Activated CD4-positive, alpha-beta T cell treated with anti-CD3 and anti-CD28 coated beads, Interleukin-2, amount 50 U/mL, for 48 hours (primary cell): ENCODE data around the gene MACO1.
"Not testable (repeated sequence)": the region's sequence is repeated elsewhere in the genome, so short reads cannot be mapped to it uniquely, and the experiment has no call there.

Experiments
- DNase-seq, 2 experiments: peaks; one replicate each; pipeline ENCODE4 v3.0.0-alpha.2; 2020

Gene MACO1

DNA sequence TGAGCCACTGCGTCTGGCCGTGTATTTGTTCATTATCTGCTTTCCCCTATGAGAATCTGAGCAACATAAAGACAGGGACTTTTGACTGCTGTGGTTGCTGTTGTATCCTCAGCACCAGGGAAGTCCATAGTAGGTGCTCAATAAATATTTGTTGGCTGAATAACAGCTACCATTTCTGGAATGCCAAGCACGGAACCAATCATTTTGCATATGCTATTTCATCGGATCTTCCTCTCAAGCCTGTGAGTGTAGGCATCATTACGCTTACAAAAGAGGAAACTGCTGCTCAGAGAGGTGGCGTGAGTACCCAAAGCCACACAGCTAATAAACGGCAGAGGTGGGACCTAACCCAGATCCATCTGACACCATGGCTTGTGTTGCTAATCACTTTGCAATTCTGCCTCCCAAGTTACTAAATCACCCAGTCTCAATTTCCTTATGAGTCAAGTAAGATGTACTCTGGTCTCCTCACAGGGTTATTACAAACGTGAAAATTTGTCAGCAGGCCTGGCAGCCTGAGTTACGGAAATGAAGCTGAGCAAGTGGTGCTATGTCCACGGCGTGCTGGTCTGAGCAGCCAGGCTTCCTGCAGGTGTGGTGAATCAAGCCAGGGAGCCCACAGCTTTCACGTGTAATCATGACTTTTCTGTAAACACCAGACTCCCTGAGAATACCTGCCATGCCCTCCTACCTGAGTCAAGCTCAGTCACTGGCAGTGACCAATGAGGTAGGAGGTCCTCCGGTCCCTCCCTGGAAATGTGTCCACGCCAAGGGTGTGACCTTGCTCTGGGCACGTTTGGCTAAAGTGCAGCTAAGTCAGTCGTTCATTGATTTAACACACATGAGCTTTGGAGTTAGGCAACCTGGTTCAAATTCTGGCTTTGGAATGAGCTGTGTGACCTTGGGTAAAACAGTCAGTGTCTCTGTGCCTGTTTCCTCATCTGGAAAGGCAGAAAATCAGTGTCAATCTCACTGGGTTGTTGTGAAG, 5.3 kb upstream of the MACO1 start:
- DNase-seq, result no peak

DNA sequence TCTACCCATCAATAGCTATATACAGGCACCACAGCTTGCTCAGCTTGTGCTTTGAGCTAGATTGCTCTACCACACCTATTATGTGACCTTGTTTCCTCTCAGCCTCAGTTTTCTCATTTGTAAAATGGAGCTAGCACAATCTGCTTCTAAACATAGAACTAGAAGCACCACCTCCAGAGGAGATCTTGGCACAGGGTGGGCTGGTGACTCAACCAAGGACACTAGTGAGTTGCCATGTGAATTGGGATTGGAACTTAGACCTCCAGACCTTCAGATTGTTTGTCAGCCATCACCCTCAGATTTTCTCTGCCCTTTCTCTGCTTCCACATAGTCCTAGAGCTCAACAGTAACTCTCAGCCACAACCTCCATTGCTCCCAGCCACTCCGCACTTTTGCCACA, 3.0 kb upstream of the MACO1 start:
- no peak for DNase-seq

GRCh38 chr1:25428475-25429166, 2.1 kb upstream of the MACO1 start:
- no peak for DNase-seq

DNA sequence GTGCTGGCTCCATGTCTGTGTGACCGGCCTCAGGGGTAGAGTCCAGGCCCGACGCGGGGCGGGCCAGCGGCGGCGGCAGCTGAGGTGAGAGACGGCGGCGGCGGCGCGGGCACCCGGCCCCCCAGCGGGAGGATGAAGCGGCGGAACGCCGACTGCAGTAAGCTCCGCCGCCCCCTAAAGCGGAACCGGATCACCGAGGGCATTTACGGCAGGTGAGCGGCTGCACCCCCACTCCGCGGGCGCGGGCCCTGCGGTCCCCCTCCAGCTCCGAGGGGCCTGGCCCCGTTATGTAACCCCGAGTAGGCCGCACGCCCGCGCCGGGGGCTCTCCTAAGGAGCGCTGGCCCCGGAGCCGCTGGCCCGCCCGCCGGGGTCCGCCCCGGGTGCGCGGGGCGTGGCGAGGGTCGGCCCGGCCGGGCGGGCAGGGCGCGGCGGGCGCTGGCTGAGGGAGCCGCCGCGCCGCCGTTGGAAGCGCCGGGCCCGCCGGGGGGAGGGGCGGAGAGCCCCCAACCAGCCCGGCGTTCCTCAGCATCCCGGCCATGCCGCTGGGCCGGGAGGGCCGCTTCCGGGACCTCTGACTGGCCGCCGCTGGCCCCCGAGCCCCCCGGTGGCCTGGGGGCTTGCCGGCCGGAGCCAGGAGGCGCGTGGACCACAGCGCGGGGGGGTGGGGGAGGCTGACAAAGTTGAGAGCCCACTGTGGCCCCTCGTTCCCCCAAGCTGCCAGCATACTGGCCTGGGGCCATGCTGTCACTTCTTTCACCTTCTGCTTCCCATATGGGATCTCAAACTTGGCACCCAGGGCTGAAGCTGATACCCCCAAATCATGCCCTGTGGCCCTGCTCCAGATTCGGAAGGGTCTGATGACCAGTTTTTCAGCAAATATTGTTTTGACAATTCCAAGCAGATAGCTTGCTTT, 527 bp downstream of the MACO1 start:
- peak; percentile 6 to 11 for DNase-seq

DNA sequence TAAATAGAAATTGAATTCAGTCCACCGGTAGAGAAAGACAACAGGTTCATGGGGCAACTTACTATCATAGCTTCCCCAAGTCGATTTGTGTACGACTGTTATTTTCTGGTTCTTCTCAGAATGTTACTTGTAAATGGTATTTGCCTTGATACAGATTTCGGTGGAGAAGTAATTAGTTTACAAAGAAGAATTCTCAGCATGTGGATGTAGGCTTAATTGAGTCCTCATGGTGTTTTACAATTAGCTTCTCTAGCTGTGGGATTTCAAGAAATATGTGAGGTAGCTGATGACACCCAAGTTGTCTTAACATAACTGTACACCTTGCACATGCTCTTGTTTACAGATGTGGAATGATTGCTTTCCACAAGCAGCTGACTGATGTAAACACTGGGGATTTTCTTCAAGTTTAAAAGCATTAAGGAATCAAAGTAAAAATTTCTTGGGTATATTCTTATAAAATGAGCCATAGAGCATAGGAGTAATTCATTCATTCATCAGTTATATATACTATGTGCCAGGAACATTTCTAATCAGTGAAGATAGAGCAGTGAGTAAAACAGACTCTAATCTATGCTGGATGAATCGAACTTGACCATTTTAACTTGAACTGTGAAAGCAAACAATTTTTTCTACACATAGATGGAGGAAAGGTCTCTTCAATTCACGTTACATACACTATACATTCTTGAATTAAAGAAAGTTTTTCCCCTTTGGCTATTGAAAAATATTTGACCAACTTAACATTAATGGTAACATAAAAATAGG, 1.4 kb downstream of the MACO1 start:
- no peak for DNase-seq

- DNase-seq, result no peak
Observed at GRCh38 chr1:25432749-25433388, 2.2 kb downstream of the MACO1 start.

DNA sequence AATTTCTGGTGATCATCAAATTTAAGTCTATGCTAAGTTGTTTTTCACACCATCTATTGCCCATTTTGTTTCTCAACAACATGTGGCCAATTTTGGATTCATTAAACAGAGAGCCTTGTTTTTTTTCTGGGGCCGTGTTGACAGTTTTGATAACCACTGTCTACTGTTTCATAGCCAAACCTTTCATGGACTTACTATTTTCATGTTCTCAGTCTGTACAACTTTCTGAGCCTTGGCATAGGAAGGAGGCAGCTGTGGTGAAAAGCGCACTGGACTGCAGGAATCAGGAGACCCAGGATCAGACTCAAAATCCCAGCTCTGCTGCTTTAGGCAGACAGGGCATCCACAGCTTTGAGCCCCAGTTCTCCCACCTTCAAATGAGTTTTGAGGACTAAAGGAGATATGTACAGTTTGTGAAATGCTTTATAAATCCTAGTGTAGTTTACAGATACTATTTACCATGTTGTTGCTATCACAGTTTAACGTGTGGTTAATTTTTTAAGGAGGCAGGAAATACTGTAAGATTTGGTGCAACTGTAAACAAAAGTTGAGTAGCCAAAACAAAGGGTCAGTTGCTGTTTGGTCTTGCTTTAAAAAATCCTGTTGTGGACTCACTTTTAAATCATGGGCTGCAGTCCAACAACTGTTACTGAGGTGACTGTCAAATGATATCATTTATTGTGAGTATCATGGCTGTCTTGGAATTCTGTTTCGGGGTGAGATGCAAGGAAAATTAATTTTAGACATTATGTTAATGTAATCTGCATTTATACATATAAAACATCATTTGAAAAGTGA, 2.9 kb downstream of the MACO1 start:
- no peak for DNase-seq

DNA sequence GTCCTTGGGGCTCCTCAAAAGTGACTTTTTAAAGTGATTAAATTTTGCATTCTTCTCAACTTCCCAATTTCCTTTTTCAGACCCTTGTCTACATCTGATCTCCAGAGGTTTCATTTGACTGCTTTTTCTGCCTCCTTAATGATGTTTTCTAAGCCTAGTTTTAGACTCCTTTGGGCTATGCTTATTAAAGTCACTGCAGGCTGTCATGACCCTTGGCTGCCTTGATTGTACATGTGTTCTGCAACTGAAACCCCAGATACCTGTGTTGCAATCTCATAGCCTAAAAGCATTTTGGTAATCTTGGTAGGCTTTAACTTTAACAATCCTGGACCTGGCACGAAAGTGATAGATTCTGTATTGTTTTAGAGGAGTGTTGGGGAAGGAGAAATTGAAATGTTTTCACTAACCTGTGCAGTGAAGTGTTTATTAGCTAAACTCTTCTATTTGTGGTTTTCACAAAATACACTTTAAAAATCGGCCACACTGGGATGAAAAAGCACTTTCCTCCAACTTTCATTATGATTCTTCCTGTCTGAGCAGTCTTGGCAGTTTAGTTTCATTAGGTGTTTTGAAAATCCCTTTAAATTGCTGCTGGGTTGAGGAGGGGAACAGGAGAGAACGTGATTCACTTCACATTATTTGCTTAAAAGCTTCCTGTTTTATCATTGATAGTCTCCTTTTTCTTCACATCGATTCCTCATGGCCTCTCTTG, 4.9 kb downstream of the MACO1 start:
- no peak for DNase-seq

GRCh38 chr1:25437672-25438071, 7.0 kb downstream of the MACO1 start:
- DNase-seq, result no peak

GRCh38 chr1:25439287-25439686, 8.6 kb downstream of the MACO1 start:
- no peak for DNase-seq

DNA sequence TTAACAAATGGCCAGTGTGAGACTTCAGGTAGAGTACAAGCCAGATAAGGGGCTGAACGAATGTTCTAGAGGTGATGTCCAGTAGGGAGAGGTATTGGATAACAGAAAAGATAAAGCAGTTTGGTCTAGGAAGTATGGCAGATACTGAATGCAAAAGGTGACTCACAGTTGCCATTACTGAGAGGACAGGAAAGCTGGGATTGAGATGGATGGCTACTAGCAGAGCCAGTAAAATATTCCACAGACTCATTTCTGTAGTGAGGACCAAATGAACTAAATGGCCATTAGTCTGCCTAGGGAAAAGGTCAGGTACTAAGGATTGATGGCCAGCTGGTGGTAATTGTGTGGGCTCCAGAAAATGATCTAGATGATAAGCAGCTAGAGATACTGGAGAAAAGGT, 11.5 kb downstream of the MACO1 start:
- no peak for DNase-seq

- DNase-seq, result no peak
Observed at GRCh38 chr1:25443030-25443699, 12.5 kb downstream of the MACO1 start.

- DNase-seq, result not testable (repeated sequence)
Observed at GRCh38 chr1:25444604-25445003, 13.9 kb downstream of the MACO1 start.

- no peak for DNase-seq
Observed at GRCh38 chr1:25445993-25446538, 15.4 kb downstream of the MACO1 start.

DNA sequence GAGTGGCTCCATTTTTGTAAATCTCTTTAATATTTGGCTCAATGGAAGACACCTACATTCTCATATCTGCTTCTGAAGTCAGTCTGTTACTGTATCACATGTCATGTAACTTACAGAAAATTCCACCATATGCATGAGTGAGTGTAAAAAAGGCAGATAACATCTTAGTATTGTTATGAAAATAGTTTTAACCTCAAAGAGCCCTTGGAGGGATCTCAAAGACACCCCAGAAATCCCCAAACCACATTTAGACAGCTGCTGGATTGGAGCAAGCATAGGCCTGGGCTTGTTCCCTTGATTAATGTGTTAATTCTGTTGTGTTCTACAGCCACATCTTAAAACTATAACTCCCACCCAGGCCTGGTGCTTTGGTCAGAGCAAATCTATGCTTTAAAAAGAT, 16.9 kb downstream of the MACO1 start:
- no peak for DNase-seq

DNA sequence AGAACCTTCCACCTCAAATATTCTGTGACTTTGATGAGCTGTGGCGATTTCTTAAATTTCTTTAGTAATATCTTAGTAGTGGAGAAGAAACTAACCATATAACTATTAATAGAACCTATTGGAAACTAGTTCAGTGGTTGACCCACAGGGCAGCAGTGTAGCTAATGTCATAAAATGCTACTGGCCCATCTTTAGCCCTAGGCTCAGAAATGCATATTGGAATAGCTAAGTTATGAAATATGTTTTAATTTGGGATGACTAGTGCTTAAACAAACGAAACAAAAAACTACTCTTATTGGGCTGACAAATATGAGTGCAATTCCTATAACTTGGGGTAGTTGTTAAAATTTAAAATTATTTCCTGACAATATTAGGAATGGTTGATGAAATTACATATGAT, 20.2 kb downstream of the MACO1 start:
- DNase-seq, result no peak

DNA sequence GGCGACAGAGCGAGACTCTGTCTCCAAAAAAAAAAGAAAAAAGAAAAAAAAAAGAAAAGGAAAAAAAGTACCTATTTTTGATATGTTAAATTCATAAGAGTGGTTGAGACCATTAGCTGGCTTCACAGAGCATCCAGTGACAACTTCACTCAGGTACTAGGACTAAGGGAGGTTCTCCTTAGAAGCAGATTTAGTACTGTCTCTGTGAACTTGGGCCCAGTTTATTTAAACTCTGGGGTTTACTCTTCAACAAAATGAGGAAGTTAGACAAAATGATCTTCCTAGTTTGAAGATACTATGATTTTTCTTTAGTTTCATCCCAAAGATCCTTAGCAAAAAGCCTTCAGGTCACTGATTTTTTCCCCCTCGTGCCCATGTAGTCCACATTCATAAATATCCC, 21.2 kb downstream of the MACO1 start:
- DNase-seq, result no peak

DNA sequence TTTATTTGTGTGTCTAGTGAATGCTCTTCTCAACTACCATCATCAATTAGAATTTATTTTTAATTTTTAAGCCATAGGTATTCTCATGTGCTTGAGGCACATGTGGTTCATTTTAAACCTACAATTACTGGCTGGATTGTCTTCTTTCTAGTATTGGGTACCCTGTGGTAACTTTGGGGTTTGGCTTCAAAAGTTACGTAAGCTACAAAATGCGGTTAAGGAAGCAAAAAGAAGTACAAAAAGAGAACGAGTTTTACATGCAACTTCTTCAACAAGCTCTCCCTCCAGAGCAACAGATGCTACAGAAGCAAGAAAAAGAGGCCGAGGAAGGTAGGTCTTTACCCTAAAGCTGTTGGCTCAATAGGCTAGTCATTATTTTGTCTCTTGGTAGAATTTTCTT, 25.8 kb downstream of the MACO1 start:
- no peak for DNase-seq
